GM19395 (cell line): ENCODE results near the gene GRM1.

Experiments
- ATAC-seq: cut with Tn5 transposase; IDR thresholded peaks from one replicate; pipeline ENCODE4 v1.9.1; 2021; ENCODE audit warnings: mild to moderate bottlenecking, moderate library complexity; ENCODE audit not compliant: unreplicated experiment

Gene GRM1

GRCh38 chr6:146361128-146361924, 332.5 kb downstream of the GRM1 start:
- no peak for ATAC-seq

- no peak for ATAC-seq
Observed at GRCh38 chr6:146363838-146364607, 335.2 kb downstream of the GRM1 start.

- no peak for ATAC-seq
Observed at GRCh38 chr6:146364816-146365594, 336.1 kb downstream of the GRM1 start.

GRCh38 chr6:146367061-146367460, 338.2 kb downstream of the GRM1 start:
- no peak for ATAC-seq

- ATAC-seq: no peak
Observed at GRCh38 chr6:146369866-146370265, 341.0 kb downstream of the GRM1 start.

- no peak for ATAC-seq
Observed at GRCh38 chr6:146381486-146381885, 352.6 kb downstream of the GRM1 start.

GRCh38 chr6:146388736-146389364, 360.0 kb downstream of the GRM1 start:
- no peak for ATAC-seq

- ATAC-seq: no peak
Observed at GRCh38 chr6:146389740-146390139, 360.9 kb downstream of the GRM1 start.

GRCh38 chr6:146397638-146398037, 368.8 kb downstream of the GRM1 start:
- no peak for ATAC-seq

- ATAC-seq: no peak
Observed at GRCh38 chr6:146402476-146402875, 373.6 kb downstream of the GRM1 start.

- ATAC-seq: no peak
Observed at GRCh38 chr6:146408583-146408982, 379.7 kb downstream of the GRM1 start.

- no peak for ATAC-seq
Observed at GRCh38 chr6:146410851-146411595, 382.2 kb downstream of the GRM1 start.

GRCh38 chr6:146419576-146419975, 390.7 kb downstream of the GRM1 start:
- no peak for ATAC-seq

- ATAC-seq: no peak
Observed at GRCh38 chr6:146420255-146420654, 391.4 kb downstream of the GRM1 start.

- peak; percentile 49 for ATAC-seq
Observed at GRCh38 chr6:146422789-146423375, 394.0 kb downstream of the GRM1 start.

GRCh38 chr6:146423452-146423851, 394.6 kb downstream of the GRM1 start:
- ATAC-seq: peak; percentile 85

- no peak for ATAC-seq
Observed at GRCh38 chr6:146426516-146426915, 397.7 kb downstream of the GRM1 start.

GRCh38 chr6:146429831-146430230, 401.0 kb downstream of the GRM1 start:
- no peak for ATAC-seq

GRCh38 chr6:146433881-146434731, 405.2 kb downstream of the GRM1 start:
- no peak for ATAC-seq
